Prostate gland (tissue), 2 donors: ENCODE data around the gene GRAMD2A. TPM values are rescaled to one million over a fixed set of nuclear protein-coding genes. Genes with fewer than 3 reads are reported as not detected.

Experiments used
- DNase-seq: peaks from one replicate; pipeline ENCODE4 v3.0.0-alpha.2; 2019; ENCODE audit warnings: low spot score
- H3K27ac ChIP-seq, 2 donors: fragments of 200-600 bp; sonication (generic); 2 replicates each; pipeline ENCODE4 v1.5.1; 2017 to 2019
- H3K27me3 ChIP-seq: fragments of 200-600 bp; sonication (generic); replicated peaks from 2 replicates; pipeline ENCODE4 v1.5.1; 2019; ENCODE audit not compliant: insufficient read depth
- H3K36me3 ChIP-seq, 2 donors: fragments of 200-600 bp; sonication (generic); 1 replicate in 1 of 2; 2 replicates in 1 of 2; pipeline versions ENCODE4 v1.5.1 to v1.8.1; 2017 to 2019
- H3K4me1 ChIP-seq: fragments of 200-600 bp; sonication (generic); replicated peaks from 2 replicates; pipeline ENCODE4 v1.5.1; 2019
- H3K4me3 ChIP-seq, 2 donors: fragments of 200-600 bp; sonication (generic); 2 replicates each; pipeline ENCODE4 v1.5.1; 2017 to 2019
- H3K9me3 ChIP-seq: fragments of 200-600 bp; sonication (generic); 2 replicates; pipeline ENCODE4 v1.5.1; 2017
- POLR2A ChIP-seq: fragments of 450-650 bp; IDR thresholded peaks from one replicate; pipeline ENCODE4 v1.6.1; 2016; ENCODE audit warnings: antibody characterized with exemption, mild to moderate bottlenecking
- POLR2AphosphoS5 ChIP-seq: sonication (generic); formaldehyde crosslinking; IDR thresholded peaks from one replicate; pipeline ENCODE4 v1.6.1; 2017; ENCODE audit warnings: antibody characterized with exemption
- WGBS: methylation state at CpG from one replicate; pipeline ENCODE4 v1.1.5; 2018; 5-methylcytosine and 5-hydroxymethylcytosine counted together
- intact Hi-C: fragments of 100-400 bp; cut with DNase I; formaldehyde crosslinking; loops from one replicate; pipeline ENCODE4 v1.14.2; 2022
- total RNA-seq, 2 donors: library from RNA; depleted of rRNA; stranded (reverse); fragments of >200 nt; gene quantifications; one replicate each; pipeline ENCODE4 v1.1.0, GENCODE V29; 2016
- TF ChIP-seq, protein P1 (sequence below), 4 experiments: fragments of 200-600 bp in 2 of 4; fragments of 450-650 bp in 2 of 4; sonication (generic) in 2 of 4; IDR thresholded peaks; 1 replicate in 3 of 4; 2 replicates in 1 of 4; pipeline ENCODE4 v1.5.1; 2016 to 2019; ENCODE audit warnings: antibody characterized with exemption in 4 of 4, mild to moderate bottlenecking in 2 of 4, moderate library complexity in 2 of 4

GRAMD2A gene
- total RNA-seq, result 1 to 10 TPM; 4.3 to 6.4 TPM

DNA sequence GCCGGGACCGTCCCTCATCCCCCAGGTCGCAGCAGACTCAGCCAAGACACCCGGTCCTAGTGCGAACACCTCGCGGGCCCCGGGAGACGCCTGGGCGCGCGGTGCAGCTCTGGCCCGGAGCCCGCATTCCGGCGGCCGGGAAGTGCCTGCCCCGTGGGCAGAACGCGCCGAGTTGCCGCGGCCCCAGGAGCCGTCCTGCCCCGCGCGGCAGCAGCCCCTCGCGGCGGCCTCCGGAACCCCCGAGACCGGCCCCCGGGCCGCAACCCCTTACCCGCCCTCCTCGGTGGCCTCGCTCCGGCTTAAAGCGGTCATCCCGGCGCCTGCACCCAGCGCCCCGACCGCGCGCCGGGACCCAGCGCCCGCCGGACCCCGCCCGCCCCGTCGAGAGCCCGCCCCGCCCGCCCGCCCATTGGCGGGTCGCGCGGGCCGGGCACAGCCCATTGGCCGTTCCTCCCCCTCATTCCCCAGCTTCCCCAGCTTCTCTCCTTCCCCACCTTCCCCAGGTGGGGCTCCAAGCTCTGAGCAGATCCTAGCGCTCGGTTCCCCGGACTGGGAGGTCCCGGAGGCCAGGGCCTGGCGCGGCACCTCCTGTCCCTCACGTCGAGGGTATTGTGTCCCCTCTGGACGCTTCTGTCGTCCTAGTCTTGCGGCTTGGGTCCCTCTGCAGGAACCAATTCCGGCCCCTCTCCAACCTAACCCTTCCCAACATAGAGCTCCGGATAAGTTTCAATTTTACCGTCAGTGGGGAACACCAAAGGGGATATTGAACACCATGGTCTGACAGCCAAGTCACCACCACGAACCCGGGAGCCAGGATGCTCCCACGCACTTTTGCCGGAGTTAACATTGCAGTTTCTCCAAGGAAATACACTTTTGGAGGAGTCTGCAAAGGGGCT lies at the start of gene GRAMD2A:
GRAMD2A (minus strand) TSS at position 328 of the 896 bp plus-strand sequence.
- H3K4me3 ChIP-seq, result peak within 1 kb of the TSS; percentile 38 to 50
- H3K9me3 ChIP-seq, result no peaks in the 10 kb centered on the region
- DNase-seq, result no peak
- TF ChIP-seq POLR2AphosphoS5, result no peak
- TF ChIP-seq, protein P1, sequence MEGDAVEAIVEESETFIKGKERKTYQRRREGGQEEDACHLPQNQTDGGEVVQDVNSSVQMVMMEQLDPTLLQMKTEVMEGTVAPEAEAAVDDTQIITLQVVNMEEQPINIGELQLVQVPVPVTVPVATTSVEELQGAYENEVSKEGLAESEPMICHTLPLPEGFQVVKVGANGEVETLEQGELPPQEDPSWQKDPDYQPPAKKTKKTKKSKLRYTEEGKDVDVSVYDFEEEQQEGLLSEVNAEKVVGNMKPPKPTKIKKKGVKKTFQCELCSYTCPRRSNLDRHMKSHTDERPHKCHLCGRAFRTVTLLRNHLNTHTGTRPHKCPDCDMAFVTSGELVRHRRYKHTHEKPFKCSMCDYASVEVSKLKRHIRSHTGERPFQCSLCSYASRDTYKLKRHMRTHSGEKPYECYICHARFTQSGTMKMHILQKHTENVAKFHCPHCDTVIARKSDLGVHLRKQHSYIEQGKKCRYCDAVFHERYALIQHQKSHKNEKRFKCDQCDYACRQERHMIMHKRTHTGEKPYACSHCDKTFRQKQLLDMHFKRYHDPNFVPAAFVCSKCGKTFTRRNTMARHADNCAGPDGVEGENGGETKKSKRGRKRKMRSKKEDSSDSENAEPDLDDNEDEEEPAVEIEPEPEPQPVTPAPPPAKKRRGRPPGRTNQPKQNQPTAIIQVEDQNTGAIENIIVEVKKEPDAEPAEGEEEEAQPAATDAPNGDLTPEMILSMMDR (IDR thresholded peaks at IDR 0.05), result peak in 1 of 4 experiments; percentile 16
- 33% methylated on average over 20 of the region's 83 CpGs for WGBS
- no peaks in the 10 kb centered on the region for H3K4me1 ChIP-seq
- H3K36me3 ChIP-seq, result peaks cover 7 to 9% of the 10 kb centered on the region in 2 donors
- H3K27me3 ChIP-seq, result no peaks in the 10 kb centered on the region
- peak within 1 kb of the TSS; percentile 26 to 53 for H3K27ac ChIP-seq
- intact Hi-C loops, result loop anchor here (5.0 kb wide), 1 partner anchor 35 kb away; the partner anchor contains the start of gene PKM

DNA sequence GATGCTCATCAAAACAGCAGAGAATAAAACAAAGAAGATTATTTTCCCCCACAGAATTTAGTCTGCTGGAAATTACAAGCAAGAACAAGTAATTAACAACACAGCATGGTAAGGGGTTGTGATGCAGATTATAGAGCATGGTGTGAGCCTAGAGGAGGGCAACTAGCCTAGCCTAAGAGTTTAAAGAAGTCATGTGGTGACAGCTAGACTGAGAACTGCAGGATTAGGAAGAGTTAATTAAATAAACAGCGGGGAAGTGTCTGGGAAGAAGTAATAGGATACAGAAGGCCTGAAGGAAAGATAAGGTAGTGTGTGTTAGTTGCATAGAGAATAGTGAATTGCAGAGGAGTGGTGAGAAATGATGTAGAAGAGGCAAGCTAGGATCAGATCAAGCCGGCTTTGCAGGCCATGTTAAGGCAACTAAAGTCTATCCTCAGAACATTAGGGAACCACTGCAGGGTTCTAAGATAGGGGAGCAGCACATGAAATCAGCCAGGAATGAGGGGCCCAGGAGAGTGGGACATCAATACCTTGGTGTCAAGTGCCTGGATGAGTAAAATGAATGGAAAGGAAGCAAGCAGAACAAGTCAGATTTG lies 45.3 kb upstream of the GRAMD2A start:
- Histone ChIP-seq H3K27ac (no peak overlapping the region), H3K4me1 (no peaks in the 10 kb centered on the region), H3K36me3 (peaks cover 4 to 10% of the 10 kb centered on the region in 2 donors), H3K27me3 (no peaks in the 10 kb centered on the region), H3K4me3 (no peak overlapping the region), H3K9me3 (no peaks in the 10 kb centered on the region)
- intact Hi-C loops, result no loop called here
- no peak for TF ChIP-seq POLR2A
- TF ChIP-seq, protein P1 (IDR thresholded peaks at IDR 0.05), result no peak
- no peak for TF ChIP-seq POLR2AphosphoS5
- no peak for DNase-seq
- WGBS, result 35% methylated on average over 2 of the region's 2 CpGs

DNA sequence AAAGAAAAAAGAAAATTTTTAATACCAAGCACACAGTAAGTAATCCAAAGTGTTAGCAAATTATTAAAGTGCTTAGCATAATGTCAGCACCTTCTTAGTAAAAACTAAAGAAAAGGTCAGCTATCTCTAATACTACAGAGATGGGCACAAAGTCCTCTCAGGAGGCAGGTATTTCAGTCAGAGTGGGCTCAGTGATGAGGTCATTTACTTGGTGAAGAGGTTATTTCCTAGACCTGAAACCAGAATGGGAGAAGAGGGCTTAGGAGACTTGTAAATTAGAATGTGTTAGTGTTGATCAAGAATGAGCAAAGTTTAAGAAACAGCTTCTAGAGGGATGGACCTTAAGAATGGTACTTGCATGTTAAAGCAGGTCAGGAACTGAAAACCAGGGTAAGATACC lies 42.1 kb upstream of the GRAMD2A start:
- H3K4me1 ChIP-seq, result no peaks in the 10 kb centered on the region
- no peak overlapping the region for H3K27ac ChIP-seq
- peaks cover 4 to 10% of the 10 kb centered on the region in 2 donors for H3K36me3 ChIP-seq
- TF ChIP-seq, protein P1 (IDR thresholded peaks at IDR 0.05), result no peak
- no peak for TF ChIP-seq POLR2A
- no peak for TF ChIP-seq POLR2AphosphoS5
- H3K27me3 ChIP-seq, result no peaks in the 10 kb centered on the region
- DNase-seq, result no peak
- intact Hi-C loops, result no loop called here
- H3K9me3 ChIP-seq, result no peaks in the 10 kb centered on the region
- no peak overlapping the region for H3K4me3 ChIP-seq

DNA sequence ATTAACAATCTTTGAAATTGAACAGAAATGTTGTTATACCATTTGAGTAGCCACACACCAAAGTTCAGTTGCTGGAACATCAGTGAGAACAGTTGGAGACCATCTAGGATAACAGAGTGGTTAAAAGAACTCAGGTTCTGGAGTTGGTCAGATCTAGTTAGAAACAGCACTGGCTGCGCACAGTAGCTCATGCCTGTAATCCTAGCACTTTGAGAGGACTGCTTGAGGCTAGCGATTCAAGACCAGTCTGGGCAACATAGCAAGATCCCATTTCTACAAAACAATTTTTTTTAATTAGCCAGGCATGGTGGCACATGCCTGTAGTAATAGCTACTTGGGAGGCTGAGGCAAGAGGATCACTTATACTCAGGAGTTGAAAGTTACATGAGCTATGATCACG lies 41.0 kb upstream of the GRAMD2A start:
- H3K4me3 ChIP-seq, result no peak overlapping the region
- peaks cover 4 to 10% of the 10 kb centered on the region in 2 donors for H3K36me3 ChIP-seq
- TF ChIP-seq POLR2A (no peak), POLR2AphosphoS5 (no peak)
- TF ChIP-seq, protein P1 (IDR thresholded peaks at IDR 0.05), result no peak
- H3K9me3 ChIP-seq, result no peaks in the 10 kb centered on the region
- intact Hi-C loops, result no loop called here
- H3K27me3 ChIP-seq, result no peaks in the 10 kb centered on the region
- no peaks in the 10 kb centered on the region for H3K4me1 ChIP-seq
- WGBS, result 94% methylated on average over 3 of the region's 3 CpGs
- no peak for DNase-seq
- no peak overlapping the region for H3K27ac ChIP-seq
